ENCODE data around the gene NR2C2. TPM values are rescaled to one million over a fixed set of nuclear protein-coding genes. Genes with fewer than 3 reads are reported as not detected.

NR2C2 gene
- total and polyA plus RNA-seq, 9 of the 15 experiments (the other 6 are each of a cell fraction or from before 2014, with no cell fraction given) = 6.1 to 33.0 (median 14.6) TPM

DNA sequence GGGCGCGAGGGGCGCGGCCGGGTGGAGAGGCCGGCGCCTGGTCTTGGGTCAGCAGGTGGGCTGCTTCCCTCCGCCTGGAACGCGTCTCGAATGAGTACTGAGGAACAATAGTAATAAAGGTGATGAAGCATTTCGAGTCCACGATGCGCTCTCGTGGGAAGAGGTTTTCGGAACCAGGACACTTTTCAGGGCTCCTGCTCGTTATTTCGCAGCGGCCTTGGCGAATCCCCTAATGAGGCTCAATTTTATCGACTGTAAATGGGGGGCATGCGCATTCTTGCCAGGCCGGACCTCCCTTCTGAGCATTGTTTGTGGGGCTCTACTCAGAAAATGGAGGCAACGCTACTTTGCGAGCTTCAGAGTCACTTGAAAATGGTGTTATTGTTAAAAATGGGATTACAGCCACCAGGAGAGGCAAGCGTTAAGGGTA is 1.2 kb downstream of the NR2C2 start (continued):
- TF ChIP-seq YY1 (IDR thresholded peaks at IDR 0.05; ENCODE audit: borderline replicate concordance in 1 of 3, control insufficient read depth in 1 of 3, extremely low read depth in 1 of 3, insufficient read depth in 3 of 3, insufficient read length in 1 of 3, insufficient replicate concordance in 2 of 3, low read depth in 1 of 3, low read length in 2 of 3) = peak in 1 of 3 experiments; percentile 49
- TF ChIP-seq ZNF316 (IDR thresholded peaks at IDR 0.05) = no peak
- no peak for TF ChIP-seq ZNF766 (CRISPR knock-in tag; conservative IDR thresholded peaks at IDR 0.05)
- TF ChIP-seq, protein P1, sequence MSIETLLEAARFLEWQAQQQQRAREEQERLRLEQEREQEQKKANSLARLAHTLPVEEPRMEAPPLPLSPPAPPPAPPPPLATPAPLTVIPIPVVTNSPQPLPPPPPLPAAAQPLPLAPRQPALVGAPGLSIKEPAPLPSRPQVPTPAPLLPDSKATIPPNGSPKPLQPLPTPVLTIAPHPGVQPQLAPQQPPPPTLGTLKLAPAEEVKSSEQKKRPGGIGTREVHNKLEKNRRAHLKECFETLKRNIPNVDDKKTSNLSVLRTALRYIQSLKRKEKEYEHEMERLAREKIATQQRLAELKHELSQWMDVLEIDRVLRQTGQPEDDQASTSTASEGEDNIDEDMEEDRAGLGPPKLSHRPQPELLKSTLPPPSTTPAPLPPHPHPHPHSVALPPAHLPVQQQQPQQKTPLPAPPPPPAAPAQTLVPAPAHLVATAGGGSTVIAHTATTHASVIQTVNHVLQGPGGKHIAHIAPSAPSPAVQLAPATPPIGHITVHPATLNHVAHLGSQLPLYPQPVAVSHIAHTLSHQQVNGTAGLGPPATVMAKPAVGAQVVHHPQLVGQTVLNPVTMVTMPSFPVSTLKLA (conservative IDR thresholded peaks at IDR 0.05) = no peak
- TF ChIP-seq, protein P2, sequence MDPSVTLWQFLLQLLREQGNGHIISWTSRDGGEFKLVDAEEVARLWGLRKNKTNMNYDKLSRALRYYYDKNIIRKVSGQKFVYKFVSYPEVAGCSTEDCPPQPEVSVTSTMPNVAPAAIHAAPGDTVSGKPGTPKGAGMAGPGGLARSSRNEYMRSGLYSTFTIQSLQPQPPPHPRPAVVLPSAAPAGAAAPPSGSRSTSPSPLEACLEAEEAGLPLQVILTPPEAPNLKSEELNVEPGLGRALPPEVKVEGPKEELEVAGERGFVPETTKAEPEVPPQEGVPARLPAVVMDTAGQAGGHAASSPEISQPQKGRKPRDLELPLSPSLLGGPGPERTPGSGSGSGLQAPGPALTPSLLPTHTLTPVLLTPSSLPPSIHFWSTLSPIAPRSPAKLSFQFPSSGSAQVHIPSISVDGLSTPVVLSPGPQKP (CRISPR knock-in tag; IDR thresholded peaks at IDR 0.05) = no peak
- no peak for TF ChIP-seq POLR3A (IDR thresholded peaks at IDR 0.05; ENCODE audit: borderline replicate concordance, extremely low read depth, insufficient read depth, insufficient read length)
- peak; percentile 71 for TF ChIP-seq POLR2A (conservative IDR thresholded peaks at IDR 0.05)
- TF ChIP-seq, protein P3, sequence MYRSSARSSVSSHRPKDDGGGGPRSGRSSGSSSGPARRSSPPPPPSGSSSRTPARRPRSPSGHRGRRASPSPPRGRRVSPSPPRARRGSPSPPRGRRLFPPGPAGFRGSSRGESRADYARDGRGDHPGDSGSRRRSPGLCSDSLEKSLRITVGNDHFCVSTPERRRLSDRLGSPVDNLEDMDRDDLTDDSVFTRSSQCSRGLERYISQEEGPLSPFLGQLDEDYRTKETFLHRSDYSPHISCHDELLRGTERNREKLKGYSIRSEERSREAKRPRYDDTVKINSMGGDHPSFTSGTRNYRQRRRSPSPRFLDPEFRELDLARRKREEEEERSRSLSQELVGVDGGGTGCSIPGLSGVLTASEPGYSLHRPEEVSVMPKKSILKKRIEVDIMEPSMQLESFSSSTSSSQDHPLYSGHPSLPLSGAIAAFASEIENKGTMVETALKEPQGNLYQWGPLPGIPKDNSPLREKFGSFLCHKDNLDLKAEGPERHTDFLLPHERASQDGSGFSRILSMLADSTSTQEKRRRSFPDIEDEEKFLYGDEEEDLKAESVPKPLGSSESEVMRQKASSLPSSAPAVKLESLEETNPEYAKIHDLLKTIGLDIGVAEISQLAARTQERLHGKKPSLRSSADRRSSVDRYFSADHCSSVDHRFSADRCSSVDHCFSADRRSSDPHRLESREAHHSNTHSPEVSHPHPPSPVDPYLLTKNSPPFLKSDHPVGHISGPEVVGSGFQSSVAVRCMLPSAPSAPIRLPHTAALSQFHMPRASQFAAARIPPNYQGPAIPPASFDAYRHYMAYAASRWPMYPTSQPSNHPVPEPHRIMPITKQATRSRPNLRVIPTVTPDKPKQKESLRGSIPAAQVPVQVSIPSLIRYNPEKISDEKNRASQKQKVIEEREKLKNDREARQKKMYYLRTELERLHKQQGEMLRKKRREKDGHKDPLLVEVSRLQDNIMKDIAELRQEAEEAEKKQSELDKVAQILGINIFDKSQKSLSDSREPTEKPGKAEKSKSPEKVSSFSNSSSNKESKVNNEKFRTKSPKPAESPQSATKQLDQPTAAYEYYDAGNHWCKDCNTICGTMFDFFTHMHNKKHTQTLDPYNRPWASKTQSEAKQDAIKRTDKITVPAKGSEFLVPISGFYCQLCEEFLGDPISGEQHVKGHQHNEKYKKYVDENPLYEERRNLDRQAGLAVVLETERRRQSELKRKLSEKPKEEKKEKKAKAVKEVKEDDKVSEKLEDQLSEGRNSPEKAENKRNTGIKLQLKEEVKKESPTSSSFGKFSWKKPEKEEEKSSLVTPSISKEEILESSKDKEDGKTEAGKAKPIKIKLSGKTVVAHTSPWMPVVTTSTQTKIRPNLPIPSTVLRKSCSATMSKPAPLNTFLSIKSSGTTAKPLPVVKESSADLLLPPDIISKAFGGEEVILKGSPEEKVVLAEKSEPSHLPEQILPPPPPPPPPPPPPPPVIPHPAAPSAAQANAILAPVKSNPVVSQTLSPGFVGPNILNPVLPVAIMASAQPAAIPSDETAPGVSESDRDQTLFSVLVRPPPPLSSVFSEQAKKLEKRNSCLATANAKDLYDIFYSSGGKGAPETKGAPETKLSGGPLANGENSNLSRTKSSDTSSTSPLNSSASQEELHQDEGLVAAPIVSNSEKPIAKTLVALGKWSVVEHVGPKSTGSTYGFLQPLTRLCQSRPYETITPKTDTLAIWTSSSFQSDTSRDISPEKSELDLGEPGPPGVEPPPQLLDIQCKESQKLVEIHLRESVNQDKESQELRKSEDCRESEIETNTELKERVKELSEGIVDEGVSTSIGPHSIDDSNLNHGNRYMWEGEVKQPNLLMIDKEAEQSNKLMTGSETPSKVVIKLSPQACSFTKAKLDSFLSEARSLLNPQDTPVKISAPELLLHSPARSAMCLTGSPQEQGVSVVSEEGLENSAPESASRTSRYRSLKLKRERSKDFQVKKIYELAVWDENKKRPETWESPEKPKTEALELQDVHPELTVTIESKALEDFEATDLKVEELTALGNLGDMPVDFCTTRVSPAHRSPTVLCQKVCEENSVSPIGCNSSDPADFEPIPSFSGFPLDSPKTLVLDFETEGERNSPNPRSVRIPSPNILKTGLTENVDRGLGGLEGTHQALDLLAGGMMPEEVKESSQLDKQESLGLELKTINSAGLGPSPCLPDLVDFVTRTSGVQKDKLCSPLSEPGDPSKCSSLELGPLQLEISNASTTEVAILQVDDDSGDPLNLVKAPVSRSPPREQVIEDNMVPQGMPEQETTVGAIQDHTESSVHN (IDR thresholded peaks at IDR 0.05; ENCODE audit: borderline replicate concordance in 1 of 2, low read depth in 1 of 2) = no peak
- no peak for TF ChIP-seq ZNF239 (CRISPR knock-in tag; IDR thresholded peaks at IDR 0.05)
- TF ChIP-seq ZNF143 (CRISPR knock-in tag; IDR thresholded peaks at IDR 0.05) = no peak
- TF ChIP-seq, protein P4, sequence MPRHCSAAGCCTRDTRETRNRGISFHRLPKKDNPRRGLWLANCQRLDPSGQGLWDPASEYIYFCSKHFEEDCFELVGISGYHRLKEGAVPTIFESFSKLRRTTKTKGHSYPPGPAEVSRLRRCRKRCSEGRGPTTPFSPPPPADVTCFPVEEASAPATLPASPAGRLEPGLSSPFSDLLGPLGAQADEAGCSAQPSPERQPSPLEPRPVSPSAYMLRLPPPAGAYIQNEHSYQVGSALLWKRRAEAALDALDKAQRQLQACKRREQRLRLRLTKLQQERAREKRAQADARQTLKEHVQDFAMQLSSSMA (CRISPR knock-in tag; IDR thresholded peaks at IDR 0.05) = 0 out of 2 replicates have a peak, but pooled peaks have one; percentile 79
- no peak for TF ChIP-seq RAD51 (IDR thresholded peaks at IDR 0.05; ENCODE audit: borderline replicate concordance, low read depth)
- TF ChIP-seq ZNF212 (CRISPR knock-in tag; IDR thresholded peaks at IDR 0.05) = no peak
- TF ChIP-seq, protein P5, sequence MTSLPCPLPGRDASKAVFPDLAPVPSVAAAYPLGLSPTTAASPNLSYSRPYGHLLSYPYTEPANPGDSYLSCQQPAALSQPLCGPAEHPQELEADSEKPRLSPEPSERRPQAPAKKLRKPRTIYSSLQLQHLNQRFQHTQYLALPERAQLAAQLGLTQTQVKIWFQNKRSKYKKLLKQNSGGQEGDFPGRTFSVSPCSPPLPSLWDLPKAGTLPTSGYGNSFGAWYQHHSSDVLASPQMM (CRISPR knock-in tag; IDR thresholded peaks at IDR 0.05) = no peak
- TF ChIP-seq ZNF584 (CRISPR knock-in tag; IDR thresholded peaks at IDR 0.05; ENCODE audit: low read depth) = no peak
- TF ChIP-seq PHB2 (IDR thresholded peaks at IDR 0.05; ENCODE audit: low read depth) = no peak
